HG03432 (cell line): Measurements from ENCODE around the gene TWIST2.

ENCODE experiments used
- ATAC-seq: cut with Tn5 transposase; IDR thresholded peaks from one replicate; pipeline ENCODE4 v1.9.1; 2021; ENCODE audit warnings: mild to moderate bottlenecking, moderate library complexity; ENCODE audit not compliant: unreplicated experiment

TWIST2 gene

GRCh38 chr2:238916176-238916874, 68.4 kb downstream of the TWIST2 start:
- no peak for ATAC-seq

DNA sequence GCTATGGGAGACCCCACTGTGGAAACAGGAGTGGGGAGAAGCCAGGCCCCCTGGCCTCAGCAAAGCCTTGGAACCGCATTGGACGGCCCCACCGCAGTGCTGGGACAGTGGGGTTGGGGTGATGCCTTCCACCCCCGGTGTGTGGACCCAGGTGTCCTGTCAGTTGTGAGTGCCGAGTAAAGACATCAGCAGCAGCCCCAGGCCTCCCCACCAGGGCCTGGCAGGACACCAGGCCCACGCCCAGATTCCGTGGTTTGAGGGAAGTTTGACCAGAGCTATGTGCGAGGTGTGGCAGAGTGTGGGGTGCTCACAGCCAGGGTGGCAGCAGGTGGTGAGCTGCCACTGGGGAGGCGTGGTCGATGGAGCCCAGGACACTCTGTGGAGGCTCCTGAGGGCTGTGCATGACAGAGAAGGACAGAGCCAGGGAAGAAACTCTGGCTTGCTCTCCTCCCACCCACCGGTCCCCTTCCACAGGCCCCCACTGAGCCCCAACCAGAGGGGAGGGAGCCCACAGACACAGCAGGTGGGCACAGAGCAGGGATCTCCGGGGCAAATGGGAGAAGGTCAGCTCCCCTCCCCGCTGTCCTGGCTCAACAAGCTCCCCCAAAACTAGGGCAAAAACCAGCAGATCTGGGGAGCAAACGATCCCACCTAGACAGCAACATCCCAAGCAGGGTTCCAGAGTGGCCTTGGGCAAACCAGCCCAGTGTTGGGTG, 69.1 kb downstream of the TWIST2 start:
- no peak for ATAC-seq

GRCh38 chr2:238919307-238919706, 71.4 kb downstream of the TWIST2 start:
- ATAC-seq, result no peak

DNA sequence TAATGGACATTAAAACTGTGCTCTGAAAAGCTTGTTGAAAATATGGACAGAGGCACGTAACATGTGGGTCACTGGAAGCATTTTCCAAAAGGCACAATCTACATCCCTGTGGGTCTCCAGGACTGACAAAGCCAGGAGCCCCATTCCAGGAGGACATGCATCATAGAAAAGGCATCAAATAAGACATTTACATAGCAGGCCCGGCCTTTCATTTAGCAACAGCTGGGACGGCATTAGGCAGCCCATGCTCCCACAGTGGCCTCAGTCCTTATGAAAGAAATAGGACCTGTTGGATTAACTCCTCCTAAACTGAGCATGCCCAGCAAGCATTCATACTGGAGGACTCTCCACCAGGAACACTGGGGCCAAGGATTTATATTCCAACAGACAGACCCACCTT, 72.2 kb downstream of the TWIST2 start:
- ATAC-seq, result no peak

DNA sequence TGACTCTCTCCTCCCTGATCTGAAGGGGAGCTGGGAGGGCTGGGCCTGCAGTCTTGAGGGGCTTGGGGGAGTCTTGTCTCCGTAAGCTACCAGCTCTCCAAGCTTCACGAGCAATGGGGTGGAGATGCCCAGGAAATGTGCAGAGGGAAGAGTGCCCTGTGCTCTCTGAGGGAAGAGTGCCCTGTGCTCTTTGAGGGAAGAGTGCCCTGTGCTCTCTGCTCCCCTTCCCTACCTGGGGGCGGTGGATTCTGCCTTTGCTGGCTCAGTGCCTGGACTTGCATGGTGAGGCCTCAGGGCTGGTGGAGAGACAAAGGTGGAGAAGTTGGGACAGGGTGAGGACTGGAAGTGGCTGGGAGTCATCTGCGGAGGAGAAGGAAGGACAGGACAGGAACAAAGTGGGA, 72.7 kb downstream of the TWIST2 start:
- no peak for ATAC-seq

DNA sequence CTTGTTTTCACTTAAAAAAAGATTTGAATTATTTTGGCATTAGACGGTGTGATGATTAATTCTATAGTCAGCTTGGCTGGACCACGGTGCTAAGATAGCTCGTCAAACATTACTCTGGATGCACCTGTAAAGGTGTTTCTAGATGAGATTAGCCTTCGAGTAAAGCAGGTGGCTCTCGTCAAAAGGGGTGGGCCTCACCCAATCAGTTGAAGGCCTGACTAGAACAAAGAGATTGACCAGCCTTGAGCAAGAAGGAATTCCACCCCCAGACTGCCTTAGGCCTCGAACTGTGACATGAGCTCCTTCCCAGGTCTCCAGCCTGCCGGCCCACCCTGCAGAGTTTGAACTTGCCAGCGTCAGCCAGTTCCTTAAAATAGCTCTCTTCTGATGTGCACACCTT, 73.4 kb downstream of the TWIST2 start:
- ATAC-seq, result no peak

GRCh38 chr2:238921681-238922319, 73.9 kb downstream of the TWIST2 start:
- no peak for ATAC-seq

GRCh38 chr2:238922435-238922834, 74.5 kb downstream of the TWIST2 start:
- ATAC-seq, result no peak

DNA sequence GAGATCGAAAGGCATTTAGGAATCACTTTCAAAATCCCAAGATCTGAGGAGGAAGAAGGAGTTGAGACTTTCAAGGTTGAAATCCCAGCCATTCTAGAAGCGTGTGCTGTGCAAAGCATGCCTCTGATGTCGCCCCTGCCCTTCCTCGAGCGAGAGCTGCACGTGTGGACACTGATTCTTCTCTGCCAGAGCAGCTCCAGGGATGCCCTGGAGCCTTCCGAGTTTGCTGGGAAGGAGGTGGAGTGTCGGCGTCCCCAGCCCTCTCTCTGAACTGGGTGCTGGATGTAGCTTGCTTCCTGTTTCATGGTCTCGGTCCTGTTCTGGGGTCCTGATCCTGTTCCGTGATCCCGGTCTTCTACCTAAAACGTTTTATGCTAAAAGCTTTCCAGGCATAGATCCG, 76.1 kb downstream of the TWIST2 start:
- ATAC-seq, result no peak

GRCh38 chr2:238924796-238925195, 76.9 kb downstream of the TWIST2 start:
- ATAC-seq, result no peak

DNA sequence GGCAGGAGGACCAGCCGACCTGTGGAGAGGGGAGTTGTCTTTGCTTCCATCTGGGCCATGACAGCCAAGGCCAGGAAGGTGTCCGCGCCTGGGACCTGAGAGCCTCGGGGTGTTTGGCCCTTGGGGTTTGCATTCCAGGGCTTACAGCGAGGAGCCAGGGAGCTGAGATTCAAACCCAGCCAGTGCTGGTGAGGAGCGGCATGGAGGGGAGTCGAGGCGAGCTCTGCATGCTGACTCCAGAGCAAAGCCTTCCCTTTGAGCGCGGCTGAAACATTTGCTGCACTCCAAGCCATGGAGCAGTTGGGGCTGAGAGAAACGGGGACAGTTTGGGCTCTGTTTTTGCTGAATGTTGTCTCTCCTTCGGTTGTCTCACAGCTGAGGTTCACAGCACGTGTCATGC, 77.4 kb downstream of the TWIST2 start:
- no peak for ATAC-seq

GRCh38 chr2:238925816-238926521, 78.1 kb downstream of the TWIST2 start:
- no peak for ATAC-seq

DNA sequence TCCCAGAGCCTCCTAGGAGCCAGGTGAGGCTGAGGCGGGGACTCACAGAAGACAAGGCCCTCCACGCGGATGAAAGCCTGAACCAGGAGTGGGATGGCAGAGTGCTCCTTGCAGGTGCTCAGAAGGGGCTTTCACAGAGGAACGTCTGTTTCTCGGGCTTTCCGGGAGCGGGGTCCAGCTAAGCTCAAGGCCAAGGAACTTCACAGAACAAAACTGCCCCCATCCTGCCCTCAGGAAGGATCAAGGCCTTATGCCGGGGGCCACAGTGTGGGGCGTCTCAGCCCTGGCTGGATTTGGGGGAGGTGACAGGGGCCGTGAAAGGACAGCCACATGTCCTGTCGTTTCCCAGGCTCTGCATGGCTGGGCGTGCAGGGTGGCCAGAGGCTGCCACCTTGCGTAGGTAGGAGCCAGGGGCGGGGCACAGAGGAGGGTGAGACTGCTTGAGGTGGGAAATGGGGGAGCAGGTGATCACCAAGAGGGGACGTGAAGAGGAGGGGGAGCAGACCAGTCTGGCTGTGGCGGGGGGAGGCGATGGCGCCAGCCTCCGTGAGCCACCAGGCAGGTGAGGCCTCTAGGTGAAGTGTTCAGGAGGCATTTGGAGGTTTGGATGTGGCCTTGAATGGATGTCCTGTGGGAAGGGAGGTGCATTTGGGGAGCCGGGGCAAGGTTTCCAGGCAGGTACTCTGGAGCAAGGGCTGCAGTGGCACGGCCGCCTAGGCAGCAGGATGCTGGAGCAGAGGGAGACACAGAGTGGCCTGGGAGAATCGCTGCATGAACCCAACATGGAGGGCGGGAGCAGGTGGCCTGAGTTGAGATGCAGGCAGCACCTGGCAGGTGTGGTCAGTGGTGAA, 79.1 kb downstream of the TWIST2 start:
- ATAC-seq, result no peak

- no peak for ATAC-seq
Observed at GRCh38 chr2:238927746-238928519, 80.0 kb downstream of the TWIST2 start.

DNA sequence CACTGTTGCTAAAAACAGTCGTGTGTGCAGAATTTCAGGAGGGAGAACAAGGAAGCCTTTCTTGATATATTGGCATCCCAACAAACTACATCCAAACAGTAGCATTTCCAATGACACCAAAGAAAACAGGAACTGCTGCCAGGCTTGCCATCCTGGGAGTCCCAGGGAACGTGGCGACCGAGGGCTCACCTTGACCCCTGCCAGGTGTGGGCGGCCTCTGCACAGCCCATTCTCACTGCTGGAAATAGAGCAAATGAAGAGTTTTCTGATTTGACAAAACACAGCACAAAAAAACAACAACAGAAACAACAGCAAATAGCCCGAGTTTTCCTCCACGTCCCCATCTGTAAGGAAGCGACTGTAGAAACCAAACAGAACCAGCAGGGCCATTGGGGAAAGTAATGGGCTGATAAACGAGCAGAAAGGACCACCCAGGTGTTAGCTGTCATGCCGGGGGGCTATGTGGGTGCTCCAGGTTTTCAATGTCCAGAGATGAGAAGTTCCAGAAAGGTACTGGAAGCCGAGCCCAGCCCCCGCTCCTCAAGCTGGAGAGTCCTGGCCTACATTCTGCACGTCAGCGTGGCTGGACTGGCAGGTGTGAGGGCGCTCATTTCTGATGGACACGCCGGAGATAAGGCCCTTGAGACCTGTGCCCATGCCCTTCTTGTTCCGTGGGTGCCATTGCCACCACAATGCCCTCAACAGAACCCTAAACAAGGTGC, 80.8 kb downstream of the TWIST2 start:
- ATAC-seq, result no peak

DNA sequence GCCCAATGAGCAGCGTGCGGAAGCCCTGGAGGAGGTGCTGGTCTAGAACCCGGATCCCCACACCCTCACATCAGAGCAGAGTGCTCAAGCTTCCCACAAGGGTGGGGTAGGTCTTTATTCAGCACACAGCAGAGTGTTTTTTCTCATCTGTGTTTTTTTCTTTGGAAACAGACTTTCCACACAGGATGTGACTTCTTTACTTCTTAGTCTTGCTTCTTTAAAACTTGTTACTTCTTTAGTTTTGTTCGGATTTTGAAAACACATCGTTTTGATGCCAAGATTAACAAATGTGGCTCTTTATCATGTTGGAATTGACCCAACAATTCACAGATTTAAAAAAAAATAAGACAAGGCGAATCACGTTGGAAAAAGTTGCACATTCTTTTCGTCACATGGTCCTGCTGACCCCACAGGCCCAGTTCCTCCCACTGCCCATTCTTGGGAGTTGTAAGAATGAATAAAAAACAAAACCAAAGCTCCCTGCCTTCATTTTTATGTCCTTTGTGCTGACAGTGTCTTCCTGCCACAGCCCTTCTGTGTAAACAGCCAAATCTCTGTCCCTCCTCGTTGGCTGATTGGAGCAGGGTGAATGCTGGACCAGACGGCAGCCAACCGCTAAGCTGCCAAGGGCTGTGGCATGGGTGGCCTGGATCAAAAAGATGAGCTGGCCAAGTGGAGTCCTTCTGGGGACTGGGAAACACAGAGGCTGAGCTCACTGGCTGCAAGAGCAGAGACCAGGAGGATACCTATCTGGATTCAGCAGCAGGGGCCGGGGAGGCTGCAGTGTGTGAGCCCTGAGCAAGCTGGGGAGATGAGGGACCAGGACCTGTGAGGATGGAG, 81.6 kb downstream of the TWIST2 start:
- ATAC-seq, result no peak

- no peak for ATAC-seq
Observed at GRCh38 chr2:238930216-238930615, 82.3 kb downstream of the TWIST2 start.
